ENCODE data around the gene CLCN7. TPM values are rescaled to one million over a fixed set of nuclear protein-coding genes. Genes with fewer than 3 reads are reported as not detected.
"Not testable (repeated sequence)": the region's sequence is repeated elsewhere in the genome, so short reads cannot be mapped to it uniquely, and the experiment has no call there.

The CLCN7 gene
- total RNA-seq, 2 donors from 2014 or later: 35.8 to 52.6 TPM

DNA sequence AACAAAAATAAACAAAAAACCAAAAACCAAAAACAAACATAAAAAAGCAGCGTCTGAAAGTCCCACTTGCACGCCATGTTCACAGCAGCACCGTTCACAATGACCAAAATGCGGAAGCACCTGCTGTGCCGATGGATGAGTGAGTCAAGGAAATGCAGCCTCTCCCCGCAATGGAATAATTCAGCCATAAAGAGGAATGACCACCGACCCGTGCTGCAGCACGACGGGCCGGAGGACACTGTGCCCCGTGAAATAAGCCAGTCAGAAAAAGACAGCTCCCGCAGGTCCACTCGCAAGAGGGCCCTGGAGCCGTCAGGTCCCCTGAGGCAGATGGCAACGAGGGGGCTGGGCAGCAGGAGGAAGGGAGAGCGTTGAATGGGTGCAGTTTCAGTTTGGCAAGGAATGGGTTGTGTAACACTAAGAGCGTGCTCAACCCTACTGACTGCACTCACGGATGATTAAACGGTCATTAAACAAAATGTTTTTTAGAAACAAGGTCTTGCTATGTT is 5.1 kb downstream of the CLCN7 start:
- DNase-seq (ENCODE audit: low spot score): no peak
- intact Hi-C loops (cut with DNase I): no loop called here

DNA sequence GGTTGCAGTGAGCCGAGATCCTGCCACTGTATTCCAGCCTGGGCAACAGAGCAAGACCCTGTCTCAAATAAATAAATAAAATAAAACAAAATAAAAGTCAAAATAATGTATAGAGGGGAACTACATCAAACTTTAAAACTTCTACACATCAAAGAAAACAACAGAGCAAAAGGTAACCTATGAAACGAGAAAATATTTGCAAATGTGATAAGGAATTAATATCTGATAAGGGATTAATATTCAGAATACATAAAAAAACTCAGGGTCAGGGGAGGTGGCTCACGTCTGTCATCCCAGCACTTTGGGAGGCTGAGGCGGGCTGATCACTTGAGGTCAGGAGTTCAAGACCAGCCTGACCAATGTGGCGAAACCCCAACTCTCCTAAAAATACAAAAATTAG is 5.7 kb downstream of the CLCN7 start:
- intact Hi-C loops (cut with DNase I); DNase-seq (ENCODE audit: low spot score): not testable (repeated sequence)

DNA sequence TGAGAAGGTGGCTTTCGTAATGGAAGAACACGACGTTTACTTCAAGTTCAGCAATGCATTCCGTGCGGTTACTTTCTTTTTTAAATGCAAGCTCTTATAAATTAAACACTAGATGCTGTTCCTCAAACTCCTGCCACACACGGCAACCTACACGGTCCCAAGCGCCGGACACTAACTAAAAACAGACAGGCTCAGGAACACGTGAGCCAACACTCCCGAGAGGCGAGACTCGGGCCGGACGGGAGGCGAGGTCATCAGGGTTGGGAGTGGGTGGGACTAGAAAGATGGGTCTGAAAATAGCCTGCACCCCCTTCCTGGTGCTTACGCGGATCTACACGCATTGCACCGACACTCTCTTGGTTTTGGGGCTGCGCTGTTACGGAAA is 6.4 kb downstream of the CLCN7 start:
- intact Hi-C loops (cut with DNase I): no loop called here
- DNase-seq (ENCODE audit: low spot score): no peak

DNA sequence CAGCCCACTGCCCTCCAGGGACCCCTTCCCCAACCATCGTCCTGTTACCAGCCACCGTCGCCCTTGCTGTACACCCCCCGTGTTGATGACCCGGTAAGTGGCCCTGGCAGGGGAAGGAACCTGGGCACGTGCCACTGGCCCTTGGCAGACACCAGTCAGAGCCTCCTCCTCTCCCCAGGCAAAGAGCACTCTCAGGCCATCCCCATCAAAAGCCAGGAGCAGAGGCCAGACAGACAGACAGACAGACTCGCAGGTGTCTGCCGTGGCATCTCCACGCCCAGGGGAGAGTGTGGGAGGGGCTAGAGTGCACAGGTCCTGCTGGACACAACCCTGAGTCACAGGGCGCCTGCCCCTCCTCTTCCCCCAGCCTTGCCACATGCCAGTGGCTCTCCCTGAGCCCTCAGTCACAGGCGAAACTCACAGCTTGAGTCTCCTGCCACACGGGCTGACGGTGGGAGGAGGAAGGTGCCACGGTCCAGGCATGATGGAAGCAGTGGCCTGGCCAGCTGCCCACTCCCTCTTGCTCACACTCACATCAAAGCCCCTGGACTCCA is 7.8 kb downstream of the CLCN7 start:
- intact Hi-C loops (cut with DNase I): no loop called here
- no peak for DNase-seq (ENCODE audit: low spot score)

DNA sequence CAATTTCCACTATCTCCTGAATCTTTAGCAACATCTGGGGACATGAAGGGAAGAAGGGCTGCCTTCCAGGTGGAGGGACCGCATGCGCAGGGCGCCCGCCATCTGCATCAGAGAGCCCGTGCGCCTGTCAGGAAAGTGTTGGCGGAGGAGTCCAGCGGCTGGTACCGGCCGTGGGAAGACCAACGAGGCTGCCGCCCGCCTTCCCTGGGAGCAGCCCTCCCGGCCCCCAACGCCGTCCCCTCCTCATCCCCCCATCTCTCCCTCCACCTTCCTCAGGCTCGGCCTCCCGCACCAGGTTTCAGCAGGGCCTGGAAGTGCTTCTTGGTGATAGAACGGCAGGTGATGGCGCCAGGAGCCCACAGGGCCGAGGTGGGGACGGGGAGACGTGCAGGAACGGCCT is 8.8 kb downstream of the CLCN7 start:
- DNase-seq (ENCODE audit: low spot score): no peak
- intact Hi-C loops (cut with DNase I): no loop called here

DNA sequence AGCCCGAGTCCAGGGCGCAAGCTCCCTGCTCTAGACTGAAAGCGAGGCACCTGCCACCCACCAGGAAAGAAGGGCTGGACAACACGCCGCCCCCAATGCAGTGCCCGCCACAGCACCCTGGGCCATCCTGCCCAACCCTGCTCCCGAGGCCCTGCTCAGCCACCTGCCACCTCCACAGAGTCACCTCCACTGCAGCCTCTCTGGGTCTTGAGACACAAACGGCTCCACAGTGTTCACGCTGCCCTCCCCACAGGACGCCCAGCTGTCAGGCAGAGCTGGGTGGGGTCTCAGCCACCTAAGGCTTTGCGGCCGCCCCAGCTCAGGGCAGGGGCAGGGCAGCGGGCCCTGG is 9.3 kb downstream of the CLCN7 start:
- no peak for DNase-seq (ENCODE audit: low spot score)
- intact Hi-C loops (cut with DNase I): no loop called here

DNA sequence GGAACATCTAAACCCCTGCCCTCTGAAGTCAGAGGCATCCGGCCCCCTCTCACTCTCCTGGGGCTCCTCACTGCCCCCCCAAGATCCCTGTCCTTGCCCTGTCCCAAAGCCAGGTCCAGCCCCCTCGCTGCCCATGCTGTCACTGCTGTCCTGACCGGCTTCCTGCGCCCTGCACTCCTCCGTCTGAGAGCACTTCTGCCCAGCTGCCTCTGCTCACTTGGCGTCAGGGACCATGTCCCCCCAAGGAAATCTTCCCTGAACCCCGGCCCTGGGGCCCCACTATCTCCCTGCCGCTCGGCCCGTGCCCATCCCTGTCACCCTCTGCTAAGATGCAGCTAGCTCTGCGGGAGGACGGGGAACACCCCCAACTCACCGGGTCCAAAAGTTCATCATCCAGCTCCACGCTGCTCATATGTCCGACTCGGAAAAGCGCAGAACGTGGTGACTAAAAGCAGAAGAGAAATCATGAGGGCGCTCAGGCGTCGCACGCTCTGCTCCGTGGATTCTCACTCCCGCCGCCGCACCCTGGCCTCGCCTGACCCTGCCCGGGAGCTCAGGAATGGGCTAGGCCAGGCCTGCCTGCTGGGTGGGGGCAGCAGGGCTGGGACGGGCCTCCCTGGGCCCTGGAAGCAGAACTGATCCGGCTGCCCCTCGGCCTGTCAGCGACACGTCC is 9.8 kb downstream of the CLCN7 start:
- no peak for DNase-seq (ENCODE audit: low spot score)
- intact Hi-C loops (cut with DNase I): loop anchor here in 1 of 2 donors (5.0 kb wide), 1 partner anchor 97 kb away; no protein-coding TSS in a partner anchor

DNA sequence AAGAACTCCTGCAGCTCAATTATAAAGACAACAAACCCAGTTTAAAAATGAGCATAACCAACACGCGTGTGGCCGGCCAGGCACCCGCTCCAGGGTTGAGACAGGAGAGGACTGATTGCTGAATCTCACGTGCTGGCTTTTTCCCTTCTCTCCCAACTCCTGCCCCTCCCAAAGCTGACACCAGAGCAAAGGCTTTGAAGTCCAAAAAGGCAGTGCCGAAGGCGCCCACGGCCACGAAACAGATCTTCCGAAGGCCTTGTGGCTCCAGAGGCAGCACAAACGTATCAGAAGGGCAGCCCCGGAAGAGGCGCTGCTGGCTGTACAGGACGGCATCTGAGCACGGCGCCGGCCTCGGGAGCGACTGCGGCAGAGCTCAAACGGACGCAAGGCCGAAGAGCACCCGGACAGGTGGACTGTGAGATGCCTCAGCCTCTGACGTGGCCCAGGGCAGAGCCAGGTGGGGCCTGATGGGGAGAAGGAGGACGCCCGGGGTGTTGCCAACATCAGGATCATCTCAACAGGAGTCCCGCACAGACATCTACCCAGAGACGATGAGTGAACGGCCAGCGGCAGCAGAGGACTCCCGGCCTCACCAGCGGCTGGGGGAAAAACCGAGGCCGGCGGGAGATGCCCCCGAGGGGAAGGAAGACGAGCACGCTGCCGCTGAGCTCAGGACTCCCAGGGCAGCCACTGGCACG is 10.5 kb downstream of the CLCN7 start:
- DNase-seq (ENCODE audit: low spot score): no peak
- intact Hi-C loops (cut with DNase I): loop anchor here in 1 of 2 donors (5.0 kb wide), 1 partner anchor 98 kb away; no protein-coding TSS in a partner anchor

DNA sequence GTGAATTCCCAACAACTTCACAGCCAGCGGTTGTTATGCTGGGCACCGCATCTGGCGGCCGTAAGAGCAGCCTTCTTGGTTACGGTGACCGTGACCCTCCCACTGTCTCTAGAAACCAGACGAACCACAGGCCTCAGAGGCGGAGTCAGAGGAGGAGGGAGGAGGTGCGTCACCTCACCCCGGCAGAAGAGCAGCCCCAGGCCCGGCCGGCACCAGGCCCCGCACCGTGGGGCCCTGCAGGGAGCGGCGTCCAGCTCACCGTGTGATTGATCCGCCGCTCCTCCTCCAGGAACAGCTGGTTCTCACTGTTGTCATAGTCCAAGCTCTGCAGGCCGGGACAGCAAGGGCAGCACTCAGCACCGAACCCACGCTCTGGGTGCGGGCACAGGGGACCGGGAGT is 13.7 kb downstream of the CLCN7 start:
- intact Hi-C loops (cut with DNase I): loop anchor here in 1 of 2 donors (5.0 kb wide), 1 partner anchor 101 kb away; no protein-coding TSS in a partner anchor
- no peak for DNase-seq (ENCODE audit: low spot score)

DNA sequence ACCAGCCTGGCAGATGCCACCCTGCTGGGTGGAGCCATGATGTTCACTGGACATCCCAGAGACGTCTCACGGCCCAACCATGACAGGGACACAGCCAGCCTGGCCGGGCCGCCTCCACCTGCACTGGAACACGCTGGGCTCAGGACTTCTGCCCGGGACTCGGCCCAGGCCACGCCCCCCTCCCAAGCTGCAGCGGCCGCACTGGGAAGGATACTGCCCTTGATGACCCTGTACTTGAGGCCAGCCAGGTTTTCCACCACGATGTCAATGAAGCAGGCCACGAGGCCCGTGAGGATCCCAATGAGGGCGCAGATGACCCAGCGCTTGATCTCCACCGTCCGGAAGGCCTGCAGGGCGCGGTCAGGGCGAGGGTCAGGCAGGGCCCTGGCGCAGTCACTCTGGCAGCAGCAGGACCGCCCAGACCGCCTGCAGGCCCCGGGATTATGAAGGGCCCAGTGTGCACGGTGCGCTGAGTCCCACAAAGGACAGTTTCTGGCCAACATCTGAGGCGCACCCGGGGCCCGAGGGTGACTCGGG is 14.2 kb downstream of the CLCN7 start:
- DNase-seq (ENCODE audit: low spot score): peak; percentile 57
- intact Hi-C loops (cut with DNase I): loop anchor here in 1 of 2 donors (5.0 kb wide), 1 partner anchor 102 kb away; no protein-coding TSS in a partner anchor

DNA sequence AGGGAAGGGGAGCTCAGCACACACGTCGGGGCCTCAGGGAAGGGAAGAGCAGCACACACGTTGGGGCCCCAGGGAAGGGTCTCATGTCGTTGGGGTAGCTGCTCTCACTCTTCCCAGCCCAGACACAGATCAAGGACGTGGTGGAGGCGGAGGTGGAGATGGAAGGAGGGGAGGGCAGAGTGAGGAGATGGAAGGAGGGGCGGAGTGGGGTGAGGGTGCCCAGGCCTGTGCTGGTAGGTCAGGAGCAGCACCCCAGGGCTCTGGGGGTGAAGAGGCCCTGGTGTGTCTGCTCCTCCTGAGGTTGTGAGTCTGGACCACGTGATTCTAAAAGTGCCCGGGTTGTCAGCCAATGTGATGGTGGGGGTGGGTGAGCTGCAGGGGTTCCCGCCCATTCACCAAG is 14.9 kb downstream of the CLCN7 start:
- intact Hi-C loops (cut with DNase I): loop anchor here in 1 of 2 donors (5.0 kb wide), 1 partner anchor 102 kb away; no protein-coding TSS in a partner anchor
- DNase-seq (ENCODE audit: low spot score): no peak

DNA sequence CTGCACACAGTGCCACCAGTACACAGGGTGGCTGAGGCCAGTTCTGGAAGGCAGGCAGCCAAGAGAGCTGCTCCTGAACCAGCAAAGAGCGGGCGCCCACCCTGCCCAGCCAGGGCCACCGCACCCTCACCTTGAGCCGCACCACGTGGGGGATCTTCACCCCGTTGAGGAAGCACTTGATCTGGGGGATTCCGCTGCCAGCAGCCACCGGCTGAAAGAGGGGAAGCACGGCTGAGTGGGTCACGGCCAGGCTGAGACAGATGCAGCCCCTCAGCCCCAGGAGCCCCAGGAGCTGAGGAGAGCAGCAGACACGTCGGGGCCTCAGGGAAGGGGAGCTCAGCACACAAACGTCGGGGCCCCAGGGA is 15.9 kb downstream of the CLCN7 start:
- DNase-seq (ENCODE audit: low spot score): no peak
- intact Hi-C loops (cut with DNase I): no loop called here

DNA sequence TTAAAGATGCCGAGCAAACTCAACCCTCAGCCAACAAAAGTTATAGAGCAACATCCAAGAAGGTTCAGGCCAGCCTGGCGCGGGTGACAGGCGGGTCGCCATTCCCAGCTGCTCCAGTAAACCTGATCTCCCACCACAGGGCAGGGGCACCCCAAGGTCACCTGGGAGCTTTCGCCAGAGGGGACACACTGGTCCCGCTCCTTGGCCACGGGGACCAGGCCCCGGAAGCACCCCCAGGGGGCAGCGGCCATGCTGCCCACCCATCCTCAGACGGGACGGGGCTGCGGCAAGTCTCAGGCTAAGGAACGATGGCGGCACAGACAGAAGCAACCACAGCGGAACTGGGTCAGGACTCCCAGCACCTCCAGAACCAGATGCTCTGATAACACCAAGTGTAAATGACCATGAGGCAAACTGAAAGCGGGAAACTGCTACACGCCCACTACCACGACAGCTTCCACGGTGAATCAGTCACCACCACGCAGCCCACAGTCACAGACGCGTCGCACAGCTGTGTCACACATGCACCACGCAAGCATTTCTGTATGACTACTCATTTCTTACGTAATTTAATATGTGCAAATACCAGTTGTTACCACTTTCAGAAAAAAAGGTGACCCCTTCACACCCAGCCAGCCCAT is 16.4 kb downstream of the CLCN7 start:
- intact Hi-C loops (cut with DNase I): no loop called here
- no peak for DNase-seq (ENCODE audit: low spot score)

DNA sequence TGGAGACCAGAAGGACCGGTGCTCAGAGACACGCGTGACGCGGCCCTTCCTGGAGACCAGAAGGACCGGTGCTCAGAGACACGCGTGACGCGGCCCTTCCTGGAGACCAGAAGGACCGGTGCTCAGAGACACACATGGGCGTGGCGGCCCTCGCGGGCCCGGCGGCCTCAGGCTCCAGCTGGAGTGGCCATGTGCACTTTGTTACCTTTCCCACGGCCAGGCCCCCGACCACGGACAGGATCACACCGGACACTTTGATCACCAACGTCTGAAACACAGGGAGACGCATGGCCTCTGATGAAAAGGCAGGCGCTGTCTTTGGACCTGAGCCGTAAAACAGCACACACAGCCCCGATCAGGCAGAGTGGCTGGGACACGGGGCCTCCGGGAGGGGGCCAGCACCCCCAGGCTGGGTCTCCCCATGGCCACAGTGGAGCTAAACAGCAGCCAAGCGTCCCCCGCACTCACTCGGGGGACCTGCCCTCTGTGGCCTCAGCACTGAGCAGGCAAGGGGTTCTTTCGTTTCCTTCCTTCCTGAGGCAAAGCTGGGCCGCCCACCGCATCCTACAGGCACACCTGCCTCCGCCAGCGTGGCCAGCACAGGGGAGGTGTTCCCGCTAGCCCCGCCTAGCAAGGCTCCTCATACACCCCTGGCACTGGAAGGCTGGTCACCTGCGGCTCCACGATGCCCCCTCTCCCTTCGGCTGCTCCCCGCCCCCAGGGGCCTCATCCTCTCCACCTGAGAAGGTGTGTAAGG is 17.2 kb downstream of the CLCN7 start:
- no peak for DNase-seq (ENCODE audit: low spot score)

DNA sequence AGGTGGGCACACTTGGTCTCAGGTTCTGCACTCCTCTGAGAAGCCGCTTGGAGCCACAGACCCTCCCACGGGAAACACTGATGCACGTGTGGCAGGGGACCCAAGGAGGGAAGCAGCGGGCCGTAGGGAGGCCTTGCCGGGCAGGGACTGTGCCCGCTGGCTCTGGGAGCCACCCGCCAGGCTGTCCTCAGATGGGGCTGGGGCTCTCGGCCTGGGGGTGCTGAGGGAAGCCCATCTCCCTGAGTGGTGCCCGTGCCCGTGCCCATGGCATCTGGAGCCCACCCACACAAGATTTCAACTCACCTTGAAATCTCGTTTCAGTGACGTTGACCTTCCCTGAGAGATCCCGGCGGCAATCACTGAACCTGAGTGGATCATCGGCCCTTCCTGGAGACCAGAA is 17.9 kb downstream of the CLCN7 start:
- no peak for DNase-seq (ENCODE audit: low spot score)
- intact Hi-C loops (cut with DNase I): no loop called here

More for the DNA sequence above, 17.2 kb downstream of the CLCN7 start:
- intact Hi-C loops (cut with DNase I): no loop called here

DNA sequence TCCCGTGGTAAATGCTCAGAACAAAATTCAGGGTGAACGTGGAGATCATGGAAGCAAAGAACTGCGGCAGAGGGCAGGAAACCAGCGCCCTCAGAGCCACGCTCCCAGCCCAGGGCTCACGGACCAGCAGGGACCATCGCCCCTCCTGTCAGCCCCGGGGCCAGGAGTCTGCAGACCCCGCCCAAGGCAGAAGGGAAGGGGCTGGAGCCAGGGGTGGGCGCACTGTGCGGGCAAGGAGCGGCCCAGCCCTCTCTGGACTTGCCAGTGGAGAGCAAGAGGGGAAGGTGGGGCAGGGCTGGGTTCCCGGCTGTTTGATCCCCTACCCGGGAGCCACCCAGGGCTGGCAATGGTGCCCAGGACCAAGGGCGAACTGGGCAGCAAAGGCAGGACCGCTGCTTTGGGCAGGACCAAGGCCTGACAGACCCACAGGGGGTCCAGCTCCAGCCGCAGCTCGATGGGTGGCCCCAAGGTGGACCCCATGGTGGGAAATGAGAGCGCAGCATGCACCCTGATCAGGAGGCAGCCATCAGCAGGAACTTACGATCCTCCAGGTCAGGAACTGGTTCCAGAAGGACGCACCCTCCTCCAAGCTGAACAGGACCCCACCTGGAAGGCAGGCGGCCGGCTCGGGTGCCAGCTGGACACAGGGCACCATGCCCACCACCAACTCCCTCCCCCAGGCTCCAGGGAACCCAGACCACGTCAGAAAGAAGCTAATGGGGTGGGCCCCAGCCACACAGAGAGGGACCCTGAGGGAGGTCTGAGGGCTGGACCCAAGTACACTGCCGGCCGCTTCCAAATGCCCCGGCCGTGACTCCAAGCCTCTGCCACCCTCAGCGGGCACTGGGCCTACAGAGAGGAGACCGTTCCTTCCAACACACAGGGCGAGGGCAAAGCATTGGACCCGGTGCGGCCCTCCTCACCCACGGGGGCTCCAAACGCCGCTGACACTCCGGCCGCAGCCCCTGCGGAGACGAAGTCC is 19.3 kb downstream of the CLCN7 start:
- intact Hi-C loops (cut with DNase I): no loop called here
- DNase-seq (ENCODE audit: low spot score): no peak

DNA sequence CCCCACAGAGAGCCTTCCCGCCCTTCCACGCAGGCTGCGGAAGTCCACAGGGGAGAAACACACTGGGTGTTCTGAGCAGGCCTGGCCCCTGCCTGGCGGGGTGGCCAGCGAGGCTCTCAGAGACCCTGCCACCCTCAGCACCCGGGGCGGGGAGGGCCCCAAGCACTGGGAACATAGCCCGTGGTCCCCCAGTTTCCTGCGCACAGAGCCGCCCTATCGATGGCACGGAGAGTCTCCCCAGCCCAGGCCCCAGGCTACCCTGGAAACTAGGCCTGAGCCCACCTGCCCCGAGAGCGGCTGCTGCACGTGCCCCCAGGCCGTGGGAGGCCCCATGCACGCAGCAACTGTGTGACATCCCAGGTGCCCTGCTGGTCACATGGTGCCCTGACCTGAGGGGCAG is 20.3 kb downstream of the CLCN7 start:
- intact Hi-C loops (cut with DNase I): no loop called here
- no peak for DNase-seq (ENCODE audit: low spot score)

DNA sequence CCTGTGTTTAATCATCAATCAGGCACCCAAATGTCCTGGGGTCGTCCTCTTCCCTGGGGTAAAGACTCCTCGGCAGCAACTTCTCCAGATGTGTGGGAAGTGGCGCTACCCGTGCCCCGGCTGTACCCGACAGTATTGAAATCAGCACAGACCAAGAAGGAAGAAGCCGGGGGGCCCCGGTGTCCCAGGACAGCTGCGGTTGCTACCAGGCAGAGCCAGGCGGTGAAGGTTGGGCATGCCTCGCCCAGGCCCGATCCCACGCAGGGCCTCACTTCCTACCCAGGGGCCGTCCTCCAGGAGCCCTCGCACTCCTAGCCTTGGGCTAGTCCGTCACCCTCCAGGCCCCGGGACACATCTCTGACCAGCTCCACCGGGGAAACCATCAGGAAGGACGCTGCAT is 21.5 kb downstream of the CLCN7 start:
- no peak for DNase-seq (ENCODE audit: low spot score)
- intact Hi-C loops (cut with DNase I): no loop called here
